MM.1S (cell line): ENCODE measurements around the gene PPP4C.

Experiments
- CTCF ChIP-seq: fragments of 300-600 bp; sonication (generic); IDR thresholded peaks from 2 replicates; pipeline ENCODE4 v1.5.1; 2016; ENCODE audit warnings: antibody characterized with exemption, low read length, mixed read lengths
- EZH2 ChIP-seq: fragments of 300-600 bp; sonication (generic); optimal IDR thresholded peaks from 2 replicates; pipeline ENCODE3; 2017; ENCODE audit warnings: low read depth, mild to moderate bottlenecking, antibody characterized with exemption, low read length, mixed read lengths
- EZH2phosphoT487 ChIP-seq: fragments of 300-600 bp; sonication (generic); IDR thresholded peaks from 2 replicates; pipeline ENCODE4 v1.6.1; 2018; ENCODE audit warnings: antibody characterized with exemption, low read length

GRCh38 chr16:30091474-30092372 is 15.9 kb downstream of the PPP4C start, which contains the start of gene TBX6:
- TF ChIP-seq CTCF = peak; percentile 73
- no peak for TF ChIP-seq EZH2phosphoT487
- TF ChIP-seq EZH2 = no peak
